Activated CD4-positive, alpha-beta T cell treated with anti-CD3 and anti-CD28 coated beads, Interleukin-2, amount 50 U/mL, for 16 hours (primary cell): Measurements from ENCODE around the gene CACNA1B.
"Not testable (repeated sequence)": the region's sequence is repeated elsewhere in the genome, so short reads cannot be mapped to it uniquely, and the experiment has no call there.

Experiments used
- DNase-seq: peaks from one replicate; pipeline ENCODE4 v3.0.0-alpha.2; 2020

Gene CACNA1B

DNA sequence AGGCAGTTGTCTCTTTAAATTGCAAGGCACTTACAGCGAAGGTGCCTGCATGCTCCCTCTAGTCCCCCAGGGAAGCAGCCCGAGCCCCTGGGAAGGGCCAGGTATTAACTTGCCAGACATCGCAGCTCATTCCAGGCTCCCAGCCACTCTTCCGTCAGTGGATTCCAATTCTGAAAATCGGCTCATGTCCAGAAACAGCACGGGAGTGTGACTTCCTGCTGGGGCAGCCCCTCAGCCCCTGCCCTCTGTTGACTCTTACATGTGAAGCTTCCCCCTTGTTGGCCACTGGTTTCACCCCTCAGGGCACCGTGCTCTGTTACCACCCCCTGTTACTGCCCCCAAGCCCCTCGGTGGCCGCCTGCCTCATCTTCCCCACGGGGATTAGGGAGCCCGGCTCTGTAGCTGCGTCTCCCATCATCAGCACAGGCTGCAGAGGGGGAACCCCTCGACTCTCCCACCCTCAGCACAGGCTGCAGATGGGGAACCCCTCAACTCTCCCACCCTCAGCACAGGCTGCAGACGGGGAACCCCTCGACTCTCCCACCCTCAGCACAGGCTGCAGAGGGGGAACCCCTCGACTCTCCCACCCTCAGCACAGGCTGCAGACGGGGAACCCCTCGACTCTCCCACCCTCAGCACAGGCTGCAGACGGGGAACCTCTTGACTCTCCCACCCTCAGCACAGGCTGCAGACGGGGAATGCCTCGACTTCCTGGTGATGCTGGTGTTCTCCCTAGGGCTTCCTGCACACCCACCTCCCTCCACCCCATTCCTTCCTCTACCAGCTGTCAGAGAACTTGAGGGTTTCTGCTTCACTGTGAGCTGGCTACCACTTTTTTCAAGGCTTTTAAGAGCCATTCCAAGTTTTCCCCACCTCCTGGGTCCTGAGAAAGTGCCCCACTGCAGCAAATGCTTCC lies 11.1 kb upstream of the CACNA1B start:
- no peak for DNase-seq

DNA sequence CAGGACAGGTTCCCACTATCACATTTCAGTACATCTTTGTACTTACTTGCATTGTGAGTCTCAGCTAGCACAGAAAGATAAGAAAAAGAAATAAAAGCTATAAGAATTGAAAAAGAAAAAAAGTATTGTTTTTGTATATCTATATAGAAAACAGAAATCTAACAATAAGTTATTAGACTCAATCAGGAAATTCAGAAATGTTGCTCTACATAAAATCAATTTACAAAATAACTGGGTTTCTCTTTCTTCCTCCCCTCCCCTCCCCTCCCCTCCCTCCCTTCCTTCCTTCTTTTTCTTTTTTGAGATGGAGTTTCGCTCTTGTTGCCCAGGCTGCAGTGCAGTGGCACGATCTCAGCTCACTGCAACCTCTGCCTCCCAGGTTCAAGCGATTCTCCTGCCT lies 7.2 kb upstream of the CACNA1B start:
- no peak for DNase-seq

DNA sequence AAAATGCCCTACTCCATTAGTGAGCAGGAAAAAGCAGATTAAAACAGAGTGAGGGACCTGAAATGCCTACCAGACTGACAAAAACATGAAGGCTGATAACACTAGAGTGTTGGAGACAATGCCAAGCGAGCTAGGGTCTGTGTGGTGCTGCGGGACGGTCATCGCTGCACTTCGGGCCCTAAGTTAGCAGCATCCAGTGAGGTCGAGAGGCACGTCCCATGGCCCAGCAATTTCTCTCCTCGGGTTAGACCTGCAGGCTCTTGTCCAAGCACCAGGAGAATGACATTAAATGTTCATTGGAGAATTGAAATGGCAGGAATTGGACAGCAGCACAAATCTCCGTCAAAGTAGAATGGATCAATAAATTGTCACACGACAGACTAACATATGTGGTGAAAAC lies 5.3 kb upstream of the CACNA1B start:
- no peak for DNase-seq

DNA sequence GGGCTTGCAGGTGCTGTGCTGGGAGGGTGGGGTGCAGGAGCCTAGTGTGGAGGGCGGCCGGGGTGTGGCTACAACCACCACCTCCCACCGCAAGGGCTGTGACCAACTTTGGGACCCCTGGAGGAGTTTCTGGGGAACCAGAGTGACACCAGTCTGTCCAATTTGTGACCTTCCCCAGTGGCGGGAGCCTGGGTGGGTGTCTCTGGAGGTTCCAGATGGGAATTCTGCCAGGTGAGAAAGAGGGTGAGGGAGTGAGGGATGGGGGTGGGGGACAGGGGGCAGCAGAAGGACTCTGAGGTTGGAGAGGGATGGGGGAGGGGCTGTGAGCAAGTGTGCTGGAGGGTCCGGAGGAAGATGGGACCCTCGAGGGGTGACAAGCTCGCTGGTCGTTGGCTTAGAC lies 4.2 kb upstream of the CACNA1B start:
- no peak for DNase-seq

DNA sequence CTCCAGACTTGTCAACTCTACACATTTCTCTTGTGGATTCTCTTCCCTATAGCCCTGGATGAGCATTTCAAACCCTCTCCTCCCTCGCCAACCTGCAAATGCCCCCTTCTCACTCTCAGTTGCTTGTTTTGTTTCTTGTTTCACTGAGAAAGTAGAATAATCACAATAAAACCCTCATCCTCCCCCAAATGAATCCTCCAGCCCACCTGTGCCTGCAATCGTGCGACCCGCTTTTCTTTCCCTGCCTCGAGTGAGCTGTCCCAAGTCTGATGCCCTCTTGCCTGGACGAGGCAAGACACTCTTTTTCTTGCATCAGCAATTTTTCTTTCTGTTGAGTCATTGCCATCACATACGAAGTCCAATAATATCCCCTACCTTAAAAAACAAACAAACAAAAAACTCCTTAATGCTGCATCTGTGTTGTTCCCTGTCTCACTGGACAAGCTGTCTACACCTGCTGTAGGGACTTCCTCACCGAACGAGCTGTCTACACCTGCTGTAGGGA lies 3.7 kb upstream of the CACNA1B start:
- DNase-seq = no peak

DNA sequence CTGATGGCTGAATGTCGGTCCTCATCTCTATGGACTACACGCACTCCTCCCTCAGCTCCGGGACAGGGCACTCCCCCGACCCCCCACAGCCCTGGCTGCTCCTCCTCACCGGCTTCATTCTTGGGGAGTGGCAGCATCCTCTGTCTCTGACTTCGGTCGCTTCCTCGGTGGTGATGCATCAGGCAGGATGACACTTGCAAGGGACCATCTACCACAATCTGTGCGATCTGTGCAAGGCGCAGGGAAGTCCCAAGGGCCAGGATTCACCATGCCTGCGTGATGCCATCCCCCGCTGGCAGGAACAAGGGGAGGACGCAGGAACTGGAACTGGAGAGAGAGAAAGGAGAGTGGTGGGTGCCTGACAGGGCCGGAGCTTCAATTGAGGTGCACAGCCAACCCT lies 2.2 kb upstream of the CACNA1B start:
- no peak for DNase-seq

DNA sequence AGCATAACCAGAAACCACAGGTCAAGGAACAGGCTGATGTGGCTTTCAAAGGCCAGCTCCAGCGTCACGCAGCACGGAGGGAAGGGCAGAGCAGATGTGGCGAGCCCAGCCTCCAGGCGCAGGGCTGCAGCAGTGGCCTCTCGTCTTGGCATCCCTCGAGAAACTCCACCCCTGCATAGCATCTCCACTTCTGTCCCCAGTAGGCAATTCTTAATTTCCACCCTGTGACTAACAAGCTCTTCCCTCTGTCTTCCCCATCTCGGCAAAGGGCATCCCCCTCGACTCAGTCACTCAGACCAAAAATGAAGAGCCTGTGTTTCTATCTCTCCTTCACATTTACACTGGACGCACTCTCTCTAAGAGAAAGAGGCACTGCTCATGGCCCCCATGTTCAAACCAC lies 1.7 kb upstream of the CACNA1B start:
- no peak for DNase-seq

DNA sequence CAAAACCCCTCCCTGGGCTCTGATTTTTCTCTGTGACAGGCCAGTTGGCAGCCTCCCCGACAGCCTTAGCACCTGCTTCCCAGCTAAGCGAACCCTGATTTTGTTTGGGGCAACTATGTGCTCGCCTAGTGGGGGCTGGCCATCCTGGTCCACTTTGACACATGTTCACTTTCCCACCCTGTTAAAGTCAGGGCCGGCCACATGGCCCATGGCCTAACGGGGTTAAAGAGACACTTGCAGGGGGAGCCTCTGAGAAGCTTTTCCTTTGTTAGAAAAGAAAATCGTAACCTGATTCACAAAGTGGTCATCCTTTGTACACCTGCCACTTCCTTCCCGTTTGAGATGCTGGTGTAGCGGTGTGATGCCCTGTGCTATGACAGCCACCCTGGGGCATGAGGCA lies 1.3 kb upstream of the CACNA1B start:
- DNase-seq = no peak

DNA sequence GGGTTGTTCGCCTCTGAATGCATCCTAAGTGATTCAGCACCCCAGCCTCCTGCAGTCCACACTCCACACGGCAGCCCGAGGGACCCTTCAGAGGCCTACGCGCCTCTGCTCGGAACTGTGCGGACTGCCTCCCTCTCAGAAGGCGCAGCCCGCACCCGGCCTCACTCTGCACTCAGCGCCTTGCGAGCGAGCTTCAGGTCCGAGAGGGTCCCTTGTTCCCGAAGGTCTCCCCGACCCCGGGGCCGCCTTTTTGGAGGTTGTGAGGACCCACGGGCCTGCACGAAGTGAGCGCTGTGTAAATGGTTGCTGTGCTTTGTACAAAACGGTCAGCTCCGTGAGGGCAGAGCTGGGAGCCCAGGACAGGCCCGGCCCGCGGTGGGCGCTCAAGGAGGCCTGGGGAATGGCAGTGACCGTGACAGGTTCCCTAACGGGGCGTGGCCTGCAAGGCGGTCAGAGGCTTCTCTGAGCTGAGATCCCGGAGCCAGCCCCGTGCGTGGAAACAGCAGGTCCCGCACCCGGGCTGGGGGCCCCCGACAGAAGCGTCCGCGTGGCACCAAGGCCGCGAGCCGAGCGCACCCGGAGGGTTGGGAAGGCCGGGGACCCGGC lies 698 bp upstream of the CACNA1B start:
- DNase-seq = no peak

DNA sequence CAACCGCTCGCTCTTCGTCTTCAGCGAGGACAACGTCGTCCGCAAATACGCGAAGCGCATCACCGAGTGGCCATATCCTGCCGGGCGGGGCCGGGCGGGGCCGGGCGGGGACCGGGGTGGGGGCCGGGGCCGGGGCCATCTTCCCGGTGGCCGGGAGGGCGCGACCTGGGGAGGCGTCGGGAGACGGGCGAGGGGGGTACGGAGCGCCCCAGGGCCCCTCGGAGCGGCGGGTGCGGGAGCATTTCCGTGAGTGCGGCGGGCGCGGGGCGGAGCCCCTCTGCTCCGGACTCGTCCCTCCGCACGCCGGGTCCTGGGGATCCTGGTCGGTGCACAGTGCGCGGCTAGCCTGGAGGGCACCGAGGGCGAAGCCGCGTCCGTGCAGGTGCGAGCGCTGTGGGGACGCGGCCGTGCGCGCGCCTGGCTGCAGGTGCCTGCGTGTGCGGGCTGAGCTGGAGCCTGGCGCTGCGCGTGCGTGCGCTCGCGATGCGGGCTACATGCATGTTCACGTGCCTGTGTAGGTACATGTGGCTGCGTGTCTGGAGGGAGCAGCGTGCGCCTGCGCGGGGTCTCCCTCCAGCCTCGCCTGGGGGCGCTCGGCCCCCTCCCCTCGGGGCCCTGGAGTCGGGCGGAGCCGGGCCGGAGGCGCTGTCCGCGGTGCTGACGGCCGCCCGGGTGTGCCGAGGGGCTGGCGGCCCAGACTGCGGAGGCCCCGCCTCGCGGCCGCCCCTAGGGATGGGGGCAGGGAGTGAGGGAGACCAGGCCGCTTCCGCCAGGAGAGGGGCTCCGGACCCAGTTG lies 762 bp downstream of the CACNA1B start:
- DNase-seq = peak; percentile 12

DNA sequence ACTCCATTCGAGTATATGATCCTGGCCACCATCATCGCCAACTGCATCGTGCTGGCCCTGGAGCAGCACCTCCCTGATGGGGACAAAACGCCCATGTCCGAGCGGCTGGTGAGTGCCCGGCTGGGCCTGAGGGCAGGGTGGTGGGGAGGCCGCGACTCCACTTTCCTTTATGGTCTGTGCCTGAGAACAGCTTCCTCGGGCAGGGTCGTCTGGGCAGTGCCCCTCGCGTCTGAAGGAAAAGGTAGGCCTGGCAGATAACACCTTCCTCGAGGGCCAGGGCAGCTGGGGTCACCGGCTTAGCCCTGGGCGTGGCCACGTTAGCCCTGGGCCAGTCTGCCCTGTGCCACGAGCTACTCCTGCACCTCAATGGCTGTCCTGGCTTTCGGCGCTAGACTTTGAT lies 1.5 kb downstream of the CACNA1B start:
- no peak for DNase-seq

DNA sequence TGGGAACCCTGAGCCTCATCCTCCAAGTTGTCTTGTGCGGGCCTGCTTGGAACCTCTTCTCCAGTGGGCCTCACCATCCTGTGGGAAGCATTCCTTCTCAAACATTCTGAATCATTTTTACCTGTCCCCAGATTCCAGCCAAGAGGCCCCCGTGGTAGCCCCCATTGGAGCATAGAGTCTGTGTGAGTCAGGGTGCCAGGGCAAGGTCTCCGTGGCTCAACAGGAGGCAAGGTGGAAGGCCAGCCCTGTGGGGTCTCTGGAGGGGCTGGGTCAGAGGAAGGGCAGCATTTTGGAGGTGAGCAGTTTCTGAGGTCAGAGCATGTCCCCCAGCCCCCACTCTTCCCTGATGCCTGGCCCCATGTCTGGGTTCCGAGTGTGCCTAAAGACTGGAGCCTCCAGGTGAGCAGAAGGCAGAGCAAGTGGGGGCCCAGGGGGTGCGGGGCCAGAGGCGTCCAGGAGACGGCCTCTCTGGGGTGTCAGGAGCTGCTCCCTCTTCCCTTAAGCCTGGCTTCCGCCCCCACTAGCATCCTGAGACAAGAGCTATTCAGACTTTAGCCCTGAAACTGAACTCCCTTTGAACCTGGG lies 2.1 kb downstream of the CACNA1B start:
- no peak for DNase-seq

DNA sequence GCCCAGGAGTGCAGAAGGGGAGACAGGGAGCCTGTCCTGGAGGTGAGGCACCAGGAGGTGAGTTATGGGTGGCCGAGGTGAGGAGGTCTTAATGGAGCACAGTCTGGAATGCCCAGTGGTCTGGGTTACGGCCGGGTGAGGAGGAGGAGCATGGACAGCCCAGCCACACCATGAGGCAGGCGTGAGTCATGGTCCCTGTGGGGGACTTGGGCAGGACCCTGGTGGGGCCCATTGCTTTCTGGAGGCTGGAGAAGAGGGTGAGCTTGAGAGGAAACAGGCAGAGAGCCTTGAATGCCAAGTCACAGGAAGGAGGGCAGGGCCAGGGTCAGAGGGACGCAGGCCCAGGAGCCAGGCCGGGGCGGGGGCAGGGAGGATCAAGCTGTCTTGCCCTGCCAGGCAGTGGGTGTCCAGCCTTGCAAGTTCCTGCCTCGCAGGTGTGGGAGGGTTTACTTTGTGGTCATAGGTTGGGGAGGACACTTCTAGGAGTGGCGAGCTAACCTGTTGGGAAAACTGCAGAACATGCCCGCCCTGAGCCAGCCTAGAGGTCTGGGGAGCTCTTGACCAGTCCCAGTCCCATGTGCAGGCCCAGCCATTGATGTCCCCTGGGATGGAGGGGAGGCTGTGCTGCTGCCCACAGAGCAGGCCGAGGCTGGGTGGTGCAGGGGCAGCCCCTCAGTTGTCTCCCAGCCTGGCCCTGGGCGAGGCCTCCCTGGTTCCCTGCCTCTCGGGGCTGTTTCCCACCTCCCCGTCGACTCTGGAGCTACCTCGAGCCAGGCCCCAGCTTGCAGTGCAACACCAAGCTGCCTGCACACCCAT lies 2.8 kb downstream of the CACNA1B start:
- no peak for DNase-seq

DNA sequence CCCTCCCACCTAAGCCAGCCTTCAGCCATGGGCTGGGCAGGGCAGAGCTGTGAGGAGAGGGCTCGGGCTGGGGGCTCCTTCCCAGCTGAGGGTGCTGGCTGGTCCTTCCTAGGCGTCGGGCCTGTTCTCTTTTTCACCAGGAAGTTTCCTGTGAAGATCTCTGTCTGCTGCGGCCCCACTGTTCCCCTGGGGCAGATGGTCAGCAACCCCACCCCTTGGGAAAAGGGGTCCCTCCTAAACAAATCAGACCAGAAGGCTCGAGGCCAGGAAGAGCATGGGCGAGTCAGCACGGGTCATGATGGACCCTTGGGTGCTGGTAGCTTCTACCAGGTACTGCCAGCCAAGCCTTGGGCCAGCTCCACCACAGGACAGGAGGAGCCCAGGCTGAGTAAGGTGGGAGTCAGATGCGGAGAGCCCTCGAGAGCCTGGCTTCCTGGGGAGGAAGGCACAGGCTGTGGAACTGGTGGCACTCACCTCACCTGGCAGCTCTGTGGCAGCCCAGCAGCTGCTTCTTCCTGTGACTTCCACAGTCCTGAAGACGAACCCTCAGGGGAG lies 3.5 kb downstream of the CACNA1B start:
- DNase-seq = no peak

DNA sequence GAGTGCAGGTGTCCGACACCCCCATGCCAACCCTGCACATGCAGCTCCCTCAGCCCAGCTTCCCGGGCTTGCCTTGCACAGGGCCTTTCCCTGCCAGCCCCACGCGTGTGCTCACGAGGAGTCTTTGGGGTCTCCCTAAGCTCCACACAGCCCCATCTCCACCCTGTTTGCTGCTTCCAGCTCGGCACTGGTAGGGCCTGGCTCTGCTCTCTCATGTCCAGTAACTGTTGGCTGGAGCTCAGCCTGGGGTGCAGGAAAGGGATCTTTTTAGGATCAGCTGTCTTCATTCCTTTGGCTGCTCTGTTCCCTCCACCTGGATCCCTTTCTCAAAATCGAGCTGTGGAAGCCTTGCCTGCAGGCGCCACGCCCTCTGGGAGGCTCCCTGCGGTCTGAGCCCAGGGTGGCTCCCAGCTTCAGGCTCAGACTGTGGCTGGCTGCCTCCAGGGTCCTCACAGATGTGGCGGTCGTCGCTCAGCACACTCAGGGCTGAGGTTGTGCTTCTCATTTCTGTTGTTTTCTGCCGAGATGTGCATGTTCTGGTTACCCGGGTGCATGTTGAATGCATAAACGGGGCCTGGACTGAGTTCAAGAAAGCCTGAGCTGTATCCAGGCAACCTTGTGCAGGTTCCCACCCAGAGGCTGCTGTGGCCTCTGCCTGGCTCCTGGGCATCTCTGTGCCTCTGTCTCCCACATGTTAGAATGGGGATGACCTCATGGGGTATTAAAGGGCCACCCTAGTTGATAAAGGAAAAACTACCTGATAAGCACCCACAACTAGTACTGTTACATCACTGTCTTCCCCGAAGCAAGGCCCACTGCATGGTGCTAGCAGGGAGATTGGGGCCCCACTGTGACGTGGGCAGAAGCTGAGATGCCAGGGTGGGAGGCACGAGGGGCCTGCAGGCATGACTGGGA lies 4.3 kb downstream of the CACNA1B start:
- no peak for DNase-seq

DNA sequence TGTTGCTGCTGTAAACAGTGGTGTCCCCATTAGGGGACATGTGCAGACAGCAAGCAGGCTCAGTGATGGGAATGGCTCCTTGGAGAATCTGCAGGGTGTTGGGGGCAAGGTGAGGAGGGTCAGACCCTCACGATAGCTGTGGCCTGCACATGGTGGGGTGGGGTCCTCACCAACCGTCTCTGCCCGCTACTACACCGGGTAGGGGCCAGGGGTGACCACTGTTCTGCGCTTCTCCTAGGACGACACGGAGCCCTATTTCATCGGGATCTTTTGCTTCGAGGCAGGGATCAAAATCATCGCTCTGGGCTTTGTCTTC lies 4.9 kb downstream of the CACNA1B start:
- no peak for DNase-seq

DNA sequence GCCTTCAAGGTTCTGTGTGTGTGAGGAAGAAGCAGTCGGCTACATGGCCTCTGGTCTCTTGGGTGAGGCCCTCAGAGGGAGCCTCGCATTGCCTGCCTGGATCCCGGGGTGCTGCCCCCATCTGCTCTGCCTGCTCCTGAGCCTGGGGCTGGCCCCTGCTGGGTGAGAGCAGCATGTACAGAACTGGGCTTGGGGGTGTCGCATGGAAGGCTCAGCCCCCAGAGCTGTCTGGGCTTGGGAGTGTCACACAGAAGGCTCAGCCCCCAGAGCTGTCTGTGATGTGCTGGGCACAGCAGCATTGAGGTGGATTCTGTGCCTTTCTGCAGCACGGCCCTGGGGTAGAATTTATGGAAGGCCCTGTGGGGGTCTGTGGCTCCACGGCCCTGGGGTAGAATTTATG lies 6.4 kb downstream of the CACNA1B start:
- not testable (repeated sequence) for DNase-seq

DNA sequence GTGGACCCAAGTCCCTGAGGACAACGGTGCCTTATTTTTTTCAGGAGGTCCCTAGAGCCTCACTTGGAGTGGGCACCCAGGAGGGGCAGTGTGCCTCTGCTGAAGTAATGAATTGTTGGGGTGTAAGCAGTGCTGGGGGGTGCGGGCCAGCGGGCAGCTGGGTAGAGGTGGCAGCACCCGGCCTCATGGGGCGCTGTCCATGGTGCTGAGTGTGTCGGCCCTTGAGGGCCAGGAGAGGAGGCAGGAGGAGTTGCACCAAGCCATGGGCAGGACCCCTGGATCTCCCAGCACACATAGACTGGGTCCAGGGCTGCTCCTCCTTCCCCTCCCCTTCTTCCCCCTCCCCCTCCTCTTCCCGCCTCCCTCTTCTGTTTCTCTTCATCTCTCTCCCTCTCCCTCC lies 7.0 kb downstream of the CACNA1B start:
- peak; percentile 5 for DNase-seq

DNA sequence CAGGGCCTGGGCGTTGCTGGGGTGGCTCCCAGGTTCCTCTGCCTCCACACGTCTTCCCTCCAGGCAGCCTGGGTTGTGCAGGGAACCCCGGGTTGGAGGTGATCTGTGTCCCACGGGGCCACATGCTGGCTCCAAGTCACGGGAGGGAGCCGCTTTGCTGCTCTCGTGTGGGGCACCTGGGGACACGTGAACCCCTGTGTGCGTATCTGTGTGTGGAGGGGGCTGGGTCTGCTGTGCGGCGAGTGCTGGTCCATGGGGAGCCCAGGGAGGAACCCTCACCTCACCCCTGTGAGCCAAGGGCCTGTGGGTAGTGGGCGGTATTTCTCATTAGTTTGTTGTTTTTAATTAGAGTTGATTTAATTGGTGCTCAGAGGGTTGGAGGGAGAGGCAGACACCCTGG lies 7.5 kb downstream of the CACNA1B start:
- not testable (repeated sequence) for DNase-seq

DNA sequence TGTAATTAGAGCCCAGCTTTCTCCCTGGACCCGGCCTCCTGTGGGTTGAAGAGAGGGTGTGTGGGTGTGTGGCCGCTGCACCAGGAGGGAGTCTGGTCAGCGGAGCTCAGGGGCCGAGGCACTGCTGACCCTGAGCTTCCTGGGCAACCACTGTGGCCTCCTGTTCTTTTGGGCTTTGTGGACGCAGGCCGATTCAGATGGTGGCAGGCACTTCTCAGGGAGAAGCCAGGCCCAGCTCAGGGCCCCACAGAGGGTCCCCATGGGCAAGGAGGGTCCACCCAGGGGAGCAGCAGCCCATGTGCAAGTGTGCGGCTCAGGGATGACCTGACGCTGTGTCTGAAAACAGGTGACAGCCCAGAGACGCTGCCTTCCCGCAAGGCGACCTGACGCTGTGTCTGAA lies 11.0 kb downstream of the CACNA1B start:
- DNase-seq = not testable (repeated sequence)

DNA sequence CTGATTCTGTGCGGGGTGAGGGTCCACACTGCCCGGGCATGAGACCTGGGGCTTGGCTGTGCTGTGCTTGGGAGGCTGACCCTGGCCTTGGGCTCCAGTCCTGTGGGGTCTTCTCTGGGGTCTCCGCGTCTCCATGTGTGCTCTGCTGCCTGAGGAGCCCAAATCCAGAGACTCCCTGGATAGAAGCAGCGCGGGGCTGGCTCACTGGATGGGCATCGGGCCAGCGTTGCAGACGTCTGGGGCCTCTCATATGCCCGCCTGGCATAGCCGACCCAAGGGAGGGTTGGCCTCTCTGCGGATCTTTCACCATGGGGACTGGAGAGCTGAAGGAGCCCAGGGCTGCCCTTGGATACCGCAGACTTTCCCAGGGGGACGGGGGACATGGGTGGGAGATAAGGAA lies 12.4 kb downstream of the CACNA1B start:
- DNase-seq = not testable (repeated sequence)
